Right lobe of liver (tissue), 4 donors: ENCODE results near the gene CD274.

ENCODE experiments used
- CTCF ChIP-seq, 4 donors: fragments of 200-600 bp in 3 of 4; fragments of 450-650 bp in 1 of 4; IDR thresholded peaks; one replicate each; pipeline versions ENCODE4 v1.5.1 to v1.8.0; 2016 to 2022; ENCODE audit warnings: antibody characterized with exemption in 4 of 4, mild to moderate bottlenecking in 2 of 4
- POLR2A ChIP-seq: fragments of 450-650 bp; IDR thresholded peaks from one replicate; pipeline ENCODE4 v1.6.1; 2017; ENCODE audit warnings: antibody characterized with exemption, mild to moderate bottlenecking
- donor health status: DM: no; HTN: no; CAD: no.
- donor health status: DM: no; HTN: no; CAD: no.
- donor health status: DM: no; HTN: yes; CAD: no.

DNA sequence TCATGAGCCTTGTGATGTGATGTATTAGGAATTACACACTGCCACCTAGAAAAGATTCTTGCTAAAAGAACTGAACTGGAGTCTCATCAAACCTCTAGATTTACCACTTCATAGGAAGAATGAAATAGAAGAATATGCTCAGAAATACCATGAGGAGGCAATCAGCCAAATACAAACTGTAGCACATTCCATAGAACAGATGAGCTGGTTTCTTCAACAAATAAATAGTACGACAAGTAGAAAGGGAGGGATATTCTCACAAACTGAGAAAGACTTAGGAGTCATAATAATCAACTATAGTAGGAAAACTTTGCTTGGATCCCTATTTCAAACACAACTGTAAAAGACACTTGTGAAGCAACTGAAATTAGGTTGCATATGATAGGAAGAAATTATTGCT lies 28.1 kb upstream of the CD274 start:
- TF ChIP-seq CTCF (IDR thresholded peaks at IDR 0.05) (no peak), POLR2A (no peak)
